Testis (tissue), 3 donors: Measurements from ENCODE around the gene FGB. TPM values are rescaled to one million over a fixed set of nuclear protein-coding genes. Genes with fewer than 3 reads are reported as not detected.
"Not testable (repeated sequence)": the region's sequence is repeated elsewhere in the genome, so short reads cannot be mapped to it uniquely, and the experiment has no call there.

Experiments used
- DNase-seq: peaks from one replicate; pipeline ENCODE4 v3.0.0-alpha.2; 2019
- H3K27ac ChIP-seq, 2 donors: fragments of 200-600 bp; sonication (generic); one replicate each; pipeline ENCODE4 v1.5.1; 2019
- H3K27me3 ChIP-seq: fragments of 200-600 bp; sonication (generic); one replicate; pipeline ENCODE4 v1.5.1; 2019
- H3K36me3 ChIP-seq: fragments of 200-600 bp; sonication (generic); one replicate; pipeline ENCODE4 v1.5.1; 2017; ENCODE audit warnings: low read depth; ENCODE audit errors: missing control alignments
- H3K4me1 ChIP-seq: fragments of 200-600 bp; sonication (generic); one replicate; pipeline ENCODE4 v1.5.1; 2019
- H3K4me3 ChIP-seq, 2 donors: fragments of 200-600 bp; sonication (generic); one replicate each; pipeline ENCODE4 v1.5.1; 2017 to 2019
- H3K9me3 ChIP-seq: fragments of 200-600 bp; sonication (generic); one replicate; pipeline ENCODE4 v1.5.1; 2017
- POLR2A ChIP-seq: fragments of 450-650 bp; IDR thresholded peaks from one replicate; pipeline ENCODE4 v1.6.1; 2017; ENCODE audit warnings: antibody characterized with exemption, mild to moderate bottlenecking, moderate library complexity
- WGBS, 2 donors: methylation state at CpG; one replicate each; pipeline ENCODE4 v1.1.5; 2018; 5-methylcytosine and 5-hydroxymethylcytosine counted together
- intact Hi-C: fragments of 100-400 bp; cut with DNase I; formaldehyde crosslinking; loops from one replicate; pipeline ENCODE4 v1.15.1; 2023; ENCODE audit warnings: low total_unique reads
- polyA plus RNA-seq: library from polyadenylated mRNA; stranded (reverse); fragments of 350-450 nt; fragmentation: Illumina TruSeq; extraction: RNeasy Lipid Tissue Mini Kit (QIAGEN cat#74804); gene quantifications from one replicate; pipeline ENCODE4 v1.2.3, GENCODE V29; 2014; ENCODE audit warnings: low read depth, low replicate concordance; ENCODE audit not compliant: insufficient read depth
- total RNA-seq, 2 donors: library from RNA; depleted of rRNA; stranded (reverse); fragments of >200 nt; gene quantifications; one replicate each; pipeline ENCODE4 v1.2.3, GENCODE V29; 2016
- TF ChIP-seq, protein P1 (sequence below), 3 experiments: fragments of 450-650 bp in 2 of 3; fragments of 200-600 bp in 1 of 3; sonication (generic) in 1 of 3; IDR thresholded peaks; one replicate each; pipeline ENCODE4 v1.5.1; 2016 to 2019; ENCODE audit warnings: antibody characterized with exemption in 3 of 3, mild to moderate bottlenecking in 2 of 3, moderate library complexity in 1 of 3

The FGB gene
- total and polyA plus RNA-seq, 3 donors from 2014 or later, result 0.93 to 2.7 TPM; not detected in 1

DNA sequence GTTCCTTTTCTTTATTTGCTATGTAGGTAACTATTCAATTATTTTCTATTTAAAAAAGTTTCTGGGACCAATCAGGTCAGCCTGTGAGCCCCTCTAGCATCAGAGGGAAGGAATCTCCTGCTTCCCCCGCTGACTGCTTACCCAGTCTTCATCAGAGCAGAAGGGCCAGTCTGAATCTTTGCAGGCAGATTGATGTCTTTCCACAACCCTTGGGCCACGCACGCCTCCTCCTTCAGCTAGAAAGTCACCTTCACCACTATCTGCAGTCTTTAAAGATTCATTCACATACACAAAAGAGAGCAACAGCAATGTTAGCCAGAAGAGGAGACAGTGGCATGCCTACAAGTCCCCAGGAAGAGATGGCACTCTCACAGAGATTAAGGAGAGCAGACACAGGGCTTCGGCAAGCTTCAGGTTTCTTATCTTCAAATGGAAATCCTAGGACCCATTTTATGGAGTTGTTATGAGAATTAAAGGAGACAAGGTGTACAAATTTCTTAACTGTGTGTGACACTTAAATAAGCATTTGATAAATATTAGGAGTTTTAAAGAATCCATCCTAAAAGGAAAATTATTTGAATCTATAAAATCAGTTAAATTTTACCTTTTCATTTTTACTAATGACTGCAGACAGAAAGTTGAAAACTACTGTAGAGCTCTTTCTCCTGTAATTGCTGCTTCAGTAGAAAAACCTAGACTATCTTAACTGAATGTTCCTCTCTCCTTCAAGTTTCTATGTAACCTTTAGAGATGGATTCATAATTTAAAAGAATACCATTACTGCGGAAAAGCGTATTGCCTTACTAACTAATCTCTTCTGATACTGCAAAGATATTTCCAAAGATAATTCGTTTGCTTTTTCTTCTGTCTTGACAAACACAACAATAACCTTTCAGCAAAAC, 26.7 kb downstream of the FGB start:
- H3K36me3 ChIP-seq, result no peaks in the 10 kb centered on the region
- intact Hi-C loops, result no loop called here
- no peak overlapping the region for H3K27ac ChIP-seq
- no peaks in the 10 kb centered on the region for H3K9me3 ChIP-seq
- H3K4me3 ChIP-seq, result no peak overlapping the region
- H3K4me1 ChIP-seq, result no peaks in the 10 kb centered on the region
- no peaks in the 10 kb centered on the region for H3K27me3 ChIP-seq
- WGBS, 2 donors, result 60 to 73% methylated on average over 7 of the region's 7 CpGs
- DNase-seq, result no peak
- TF ChIP-seq, protein P1, sequence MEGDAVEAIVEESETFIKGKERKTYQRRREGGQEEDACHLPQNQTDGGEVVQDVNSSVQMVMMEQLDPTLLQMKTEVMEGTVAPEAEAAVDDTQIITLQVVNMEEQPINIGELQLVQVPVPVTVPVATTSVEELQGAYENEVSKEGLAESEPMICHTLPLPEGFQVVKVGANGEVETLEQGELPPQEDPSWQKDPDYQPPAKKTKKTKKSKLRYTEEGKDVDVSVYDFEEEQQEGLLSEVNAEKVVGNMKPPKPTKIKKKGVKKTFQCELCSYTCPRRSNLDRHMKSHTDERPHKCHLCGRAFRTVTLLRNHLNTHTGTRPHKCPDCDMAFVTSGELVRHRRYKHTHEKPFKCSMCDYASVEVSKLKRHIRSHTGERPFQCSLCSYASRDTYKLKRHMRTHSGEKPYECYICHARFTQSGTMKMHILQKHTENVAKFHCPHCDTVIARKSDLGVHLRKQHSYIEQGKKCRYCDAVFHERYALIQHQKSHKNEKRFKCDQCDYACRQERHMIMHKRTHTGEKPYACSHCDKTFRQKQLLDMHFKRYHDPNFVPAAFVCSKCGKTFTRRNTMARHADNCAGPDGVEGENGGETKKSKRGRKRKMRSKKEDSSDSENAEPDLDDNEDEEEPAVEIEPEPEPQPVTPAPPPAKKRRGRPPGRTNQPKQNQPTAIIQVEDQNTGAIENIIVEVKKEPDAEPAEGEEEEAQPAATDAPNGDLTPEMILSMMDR (IDR thresholded peaks at IDR 0.05), result no peak
- no peak for TF ChIP-seq POLR2A

DNA sequence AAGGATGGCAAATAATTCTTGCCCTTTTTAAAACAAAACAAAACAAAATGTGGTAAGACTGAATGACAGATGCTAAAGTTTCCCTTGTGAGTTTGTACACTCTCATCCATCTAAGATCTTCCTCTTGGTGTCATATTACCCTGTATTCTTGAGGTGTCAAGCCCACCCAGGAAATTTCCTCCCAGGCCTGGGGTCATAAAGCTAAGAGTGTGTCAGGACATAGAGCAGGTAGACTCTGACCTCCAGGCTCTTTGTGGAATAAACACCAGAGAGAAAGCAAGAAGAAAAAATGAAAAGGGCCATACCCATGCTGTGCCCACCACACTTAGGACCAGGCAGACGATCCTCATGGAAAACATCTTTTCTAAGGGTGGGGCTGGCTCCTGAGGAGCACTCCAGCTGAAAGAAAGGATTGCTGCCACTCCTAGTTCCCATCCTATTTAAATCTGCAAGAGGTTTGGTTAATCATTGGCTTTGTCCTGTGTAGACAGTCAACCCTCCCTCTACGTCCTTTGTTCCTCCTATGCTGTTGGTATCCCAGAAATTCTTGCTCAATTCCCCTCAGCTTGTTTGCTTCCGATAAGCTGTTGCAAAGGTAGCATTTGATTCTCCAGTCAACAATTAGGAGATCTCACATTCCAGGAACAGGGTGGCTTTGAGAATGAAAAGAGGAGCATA, 27.7 kb downstream of the FGB start, which contains the start of gene FGA:
Gene FGA (minus strand): TSS at position 414 of the 678 bp plus-strand sequence. CDS start 55 bp downstream, at position 359.
- 82 to 83% methylated on average over 3 of the region's 3 CpGs for WGBS, 2 donors
- intact Hi-C loops, result no loop called here
- Histone ChIP-seq H3K4me3 (no peak within 1 kb of the TSS), H3K4me1 (no peaks in the 10 kb centered on the region), H3K36me3 (no peaks in the 10 kb centered on the region), H3K27me3 (no peaks in the 10 kb centered on the region), H3K27ac (no peak within 1 kb of the TSS), H3K9me3 (no peaks in the 10 kb centered on the region)
- TF ChIP-seq, protein P1 (IDR thresholded peaks at IDR 0.05), result no peak
- TF ChIP-seq POLR2A, result no peak
- DNase-seq, result no peak

DNA sequence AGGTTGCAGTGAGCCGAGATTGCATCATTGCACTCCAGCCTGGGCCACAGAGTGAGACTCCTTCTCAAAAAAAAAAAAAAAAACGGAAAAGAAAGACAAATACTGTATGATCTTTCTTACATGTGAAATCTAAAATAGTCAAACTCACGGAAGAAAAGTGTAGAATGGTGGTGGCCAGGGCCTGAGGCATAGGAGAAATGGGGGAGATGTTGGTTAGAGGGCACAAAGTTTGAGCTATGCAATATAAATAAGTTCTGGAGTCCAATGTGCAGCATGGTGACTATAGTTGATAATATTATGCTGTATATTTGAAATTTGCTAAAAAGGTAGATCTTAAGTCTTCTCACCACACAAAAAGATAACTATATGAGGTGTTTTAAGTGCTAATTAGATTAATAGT, 29.1 kb downstream of the FGB start:
- intact Hi-C loops, result no loop called here
- H3K9me3 ChIP-seq, result no peaks in the 10 kb centered on the region
- DNase-seq, result no peak
- H3K4me1 ChIP-seq, result no peaks in the 10 kb centered on the region
- H3K27me3 ChIP-seq, result no peaks in the 10 kb centered on the region
- H3K4me3 ChIP-seq, result no peak overlapping the region
- H3K36me3 ChIP-seq, result no peaks in the 10 kb centered on the region
- no peak for TF ChIP-seq POLR2A
- TF ChIP-seq, protein P1 (IDR thresholded peaks at IDR 0.05), result no peak
- 84 to 85% methylated on average over 3 of the region's 3 CpGs for WGBS, 2 donors
- H3K27ac ChIP-seq, result no peak overlapping the region

DNA sequence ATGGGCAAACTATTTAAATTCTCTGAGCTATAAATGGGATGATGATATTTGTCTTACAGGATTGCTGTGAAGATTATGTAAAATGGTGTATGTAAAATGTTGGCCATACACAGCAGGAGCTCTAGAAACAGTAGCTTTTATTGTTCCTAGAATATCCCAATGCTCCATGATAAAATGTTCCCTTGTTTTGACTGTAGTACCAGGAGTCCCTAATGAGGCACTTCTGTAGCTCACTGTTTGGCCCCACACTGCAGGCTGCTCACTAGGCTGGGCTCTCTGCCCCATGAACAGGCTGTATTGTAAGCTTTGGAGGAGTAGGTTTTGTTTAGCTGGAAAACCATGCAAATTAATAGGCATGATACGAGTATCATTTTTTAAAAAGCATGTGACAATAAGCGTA, 31.1 kb downstream of the FGB start:
- Histone ChIP-seq H3K9me3 (no peaks in the 10 kb centered on the region), H3K36me3 (no peaks in the 10 kb centered on the region), H3K27me3 (no peaks in the 10 kb centered on the region), H3K4me3 (no peak overlapping the region), H3K27ac (no peak overlapping the region), H3K4me1 (no peaks in the 10 kb centered on the region)
- WGBS, 2 donors, result 64 to 73% methylated on average over 2 of the region's 2 CpGs
- TF ChIP-seq, protein P1 (IDR thresholded peaks at IDR 0.05), result no peak
- no peak for TF ChIP-seq POLR2A
- DNase-seq, result no peak
- intact Hi-C loops, result no loop called here

DNA sequence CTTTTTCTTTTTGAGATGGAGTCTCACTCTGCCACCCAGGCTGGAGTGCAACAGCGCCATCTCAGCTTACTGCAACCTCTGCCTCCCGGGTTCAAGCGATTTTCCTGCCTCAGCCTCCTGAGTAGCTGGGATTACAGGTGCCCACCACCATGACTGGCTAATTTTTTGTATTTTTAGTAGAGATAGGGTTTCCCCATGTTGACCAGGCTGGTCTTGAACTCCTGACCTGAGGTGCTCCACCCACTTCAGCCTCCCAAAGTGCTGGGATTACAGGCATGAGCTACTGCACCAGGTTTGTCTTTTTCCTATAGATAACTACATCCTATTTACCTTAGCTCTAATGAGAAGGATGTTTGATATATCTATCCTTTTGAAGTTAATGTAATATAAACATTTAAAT, 31.5 kb downstream of the FGB start:
- H3K4me1 ChIP-seq, H3K4me3 ChIP-seq: not testable (repeated sequence)
- WGBS, 2 donors, result 91% methylated on average over 3 of the region's 3 CpGs

More for the DNA sequence above, 31.5 kb downstream of the FGB start:
- H3K36me3 ChIP-seq, intact Hi-C loops, H3K27me3 ChIP-seq, DNase-seq, H3K27ac ChIP-seq, H3K9me3 ChIP-seq: not testable (repeated sequence)
